Liver (tissue), 9 donors: Measurements from ENCODE around the gene ARMC9. TPM values are rescaled to one million over a fixed set of nuclear protein-coding genes. Genes with fewer than 3 reads are reported as not detected.

Experiments
- DNase-seq: peaks from one replicate; pipeline ENCODE4 v3.0.0-alpha.2; 2017; ENCODE audit warnings: low spot score
- H3K27ac ChIP-seq, 2 donors: one replicate each; pipeline ENCODE4 v1.7.0; 2013; ENCODE audit warnings: inconsistent platforms in 2 of 2, low read length in 2 of 2, control low read depth in 1 of 2, low read depth in 1 of 2, mild to moderate bottlenecking in 1 of 2
- H3K27me3 ChIP-seq, 4 donors: one replicate each; pipeline versions ENCODE4 v1.6.1 to v1.7.0; 2013; ENCODE audit warnings: low read length in 3 of 4, inconsistent platforms in 1 of 4, mild to moderate bottlenecking in 1 of 4, moderate library complexity in 1 of 4; ENCODE audit not compliant: control insufficient read depth in 4 of 4, insufficient read depth in 4 of 4
- H3K36me3 ChIP-seq, 4 donors: one replicate each; pipeline versions ENCODE4 v1.6.1 to v1.7.0; 2013; ENCODE audit warnings: low read length in 3 of 4, mild to moderate bottlenecking in 3 of 4, low read depth in 1 of 4, moderate library complexity in 1 of 4; ENCODE audit not compliant: control insufficient read depth in 4 of 4, insufficient read depth in 3 of 4
- H3K4me1 ChIP-seq, 4 donors: one replicate each; pipeline versions ENCODE4 v1.6.1 to v1.7.0; 2013; ENCODE audit warnings: low read length in 3 of 4, mild to moderate bottlenecking in 3 of 4, moderate library complexity in 1 of 4; ENCODE audit not compliant: control insufficient read depth in 4 of 4, insufficient read depth in 4 of 4
- H3K4me3 ChIP-seq, 3 donors: one replicate each; pipeline versions ENCODE4 v1.6.1 to v1.7.0; 2013; ENCODE audit warnings: low read length in 3 of 3, control low read depth in 1 of 3, low read depth in 1 of 3, mild to moderate bottlenecking in 1 of 3
- H3K9ac ChIP-seq, 2 donors: one replicate each; pipeline ENCODE4 v1.7.0; 2013; ENCODE audit warnings: low read length in 2 of 2, mild to moderate bottlenecking in 2 of 2, moderate library complexity in 2 of 2, control low read depth in 1 of 2, low read depth in 1 of 2
- H3K9me3 ChIP-seq, 4 donors: one replicate each; pipeline versions ENCODE4 v1.6.1 to v1.7.0; 2013; ENCODE audit warnings: low read length in 3 of 4; ENCODE audit not compliant: control insufficient read depth in 4 of 4
- EGR1 ChIP-seq, 2 donors: IDR thresholded peaks; 2 replicates each; pipeline ENCODE4 v1.6.1; 2016 to 2018; ENCODE audit warnings: antibody characterized with exemption in 2 of 2, low read depth in 2 of 2
- FOXA1 ChIP-seq: IDR thresholded peaks from 2 replicates; pipeline ENCODE4 v1.6.1; 2016; ENCODE audit warnings: antibody characterized with exemption
- FOXA2 ChIP-seq: IDR thresholded peaks from 2 replicates; pipeline ENCODE4 v1.6.1; 2016; ENCODE audit warnings: antibody characterized with exemption
- GABPA ChIP-seq, 2 donors: IDR thresholded peaks in 1 of 2; conservative IDR thresholded peaks in 1 of 2; 2 replicates each; pipeline ENCODE4 v1.6.1; 2016; ENCODE audit warnings: antibody characterized with exemption in 2 of 2, mild to moderate bottlenecking in 1 of 2, moderate library complexity in 1 of 2
- HNF4A ChIP-seq, 2 donors: conservative IDR thresholded peaks; 2 replicates each; pipeline ENCODE4 v1.6.1; 2016; ENCODE audit warnings: antibody characterized with exemption in 2 of 2, mild to moderate bottlenecking in 2 of 2
- HNF4G ChIP-seq: IDR thresholded peaks from 2 replicates; pipeline ENCODE4 v1.6.1; 2016; ENCODE audit warnings: antibody characterized with exemption
- JUND ChIP-seq, 2 donors: IDR thresholded peaks; 2 replicates each; pipeline ENCODE4 v1.6.1; 2016; ENCODE audit warnings: antibody characterized with exemption in 2 of 2
- NR2F2 ChIP-seq: IDR thresholded peaks from 2 replicates; pipeline ENCODE4 v1.6.1; 2016; ENCODE audit warnings: antibody characterized with exemption
- RAD21 ChIP-seq, 2 donors: IDR thresholded peaks; 2 replicates each; pipeline ENCODE4 v1.6.1; 2016; ENCODE audit warnings: antibody characterized with exemption in 2 of 2, mild to moderate bottlenecking in 2 of 2
- RXRA ChIP-seq, 2 donors: IDR thresholded peaks; 2 replicates each; pipeline ENCODE4 v1.6.1; 2017 to 2018; ENCODE audit warnings: antibody characterized with exemption in 2 of 2, mild to moderate bottlenecking in 1 of 2
- SP1 ChIP-seq: IDR thresholded peaks from 2 replicates; pipeline ENCODE4 v1.6.1; 2018; ENCODE audit warnings: antibody characterized with exemption, mild to moderate bottlenecking
- TAF1 ChIP-seq: conservative IDR thresholded peaks from 2 replicates; pipeline ENCODE4 v1.6.1; 2016; ENCODE audit warnings: antibody characterized with exemption, mild to moderate bottlenecking
- YY1 ChIP-seq: IDR thresholded peaks from 2 replicates; pipeline ENCODE4 v1.6.1; 2016; ENCODE audit warnings: antibody characterized with exemption, mild to moderate bottlenecking
- WGBS: extraction: QIAGEN DNeasy Blood & Tissue Kit; methylation state at CpG from one replicate; pipeline ENCODE4 v1.1.7; 2013; 5-methylcytosine and 5-hydroxymethylcytosine counted together
- polyA plus RNA-seq, 2 donors: library from polyadenylated mRNA; stranded (reverse) in 1 of 2; unstranded in 1 of 2; fragments of 200-250 nt in 1 of 2; fragments of >200 nt in 1 of 2; fragmentation: Nextera tagmentation in 1 of 2; extraction: Ambion mirVana in 1 of 2; gene quantifications; one replicate each; pipeline versions ENCODE4 v1.2.1 to v1.2.3, GENCODE V29; 2013 to 2015
- total RNA-seq, 2 donors: library from RNA; depleted of rRNA; stranded (reverse); fragments of >200 nt; gene quantifications; one replicate each; pipeline ENCODE4 v1.2.3, GENCODE V29; 2014
- TF ChIP-seq, protein P1 (sequence below): IDR thresholded peaks from 2 replicates; pipeline ENCODE4 v1.6.1; 2016; ENCODE audit warnings: antibody characterized with exemption
- TF ChIP-seq, protein P2 (sequence below): fragments of 150-350 bp; IDR thresholded peaks from 2 replicates; pipeline ENCODE4 v1.5.1; 2017; ENCODE audit warnings: improper control_type of control experiment, low read depth, low read length; ENCODE audit not compliant: missing input control
- TF ChIP-seq, protein P3 (sequence below): IDR thresholded peaks from 2 replicates; pipeline ENCODE4 v1.6.1; 2016; ENCODE audit warnings: antibody characterized with exemption
- TF ChIP-seq, protein P4 (sequence below): IDR thresholded peaks from 2 replicates; pipeline ENCODE4 v1.6.1; 2016; ENCODE audit warnings: antibody characterized with exemption
- donor health status: healthy.
- donor health status: healthy.
- donor health status: healthy.
- donor health status: healthy.
- donor health status: healthy.

The ARMC9 gene
- total and polyA plus RNA-seq, 4 donors: 1.1 to 2.3 (median 1.8) TPM

DNA sequence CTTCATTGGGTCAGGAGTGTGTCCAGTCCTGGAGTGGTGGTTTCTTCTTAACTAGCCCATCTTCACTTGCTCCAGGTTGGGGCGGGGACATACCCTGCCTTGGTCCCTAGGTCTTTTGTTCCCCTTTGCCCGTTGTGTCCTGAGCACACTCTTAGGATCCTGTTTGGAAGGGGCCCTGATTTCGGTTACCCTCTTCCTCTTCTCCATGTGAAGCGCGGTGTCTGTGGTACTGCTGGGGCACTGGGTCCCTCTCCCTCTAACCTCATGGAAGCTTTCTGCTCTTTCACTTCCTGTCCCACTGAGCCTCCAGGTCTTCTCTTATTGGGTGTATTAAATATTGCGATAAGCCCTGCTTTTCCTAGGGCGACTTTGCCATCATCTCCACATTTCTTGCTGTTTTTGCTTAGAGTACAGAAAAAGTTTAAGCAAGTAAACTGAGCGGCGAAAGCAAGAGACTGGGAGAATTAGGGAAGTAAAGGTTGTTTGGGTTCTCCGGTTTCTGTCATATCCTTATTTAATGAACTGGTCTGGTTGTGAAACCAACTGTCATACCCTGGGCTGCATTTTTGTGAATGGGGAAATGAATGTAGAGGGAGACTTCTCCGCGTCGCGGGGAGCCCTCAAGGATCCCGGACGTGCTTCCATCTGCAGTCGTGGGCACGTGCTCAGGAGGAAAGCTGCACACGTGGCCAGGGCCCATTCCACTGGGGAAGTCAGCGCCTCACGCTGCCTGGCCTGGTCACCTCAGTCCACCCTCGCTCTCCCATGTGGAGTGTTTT is 123.3 kb downstream of the ARMC9 start:
- no peaks in the 10 kb centered on the region for H3K36me3 ChIP-seq
- no peaks in the 10 kb centered on the region for H3K9me3 ChIP-seq
- no peaks in the 10 kb centered on the region for H3K4me1 ChIP-seq
- 83% methylated on average over 22 of the region's 22 CpGs for WGBS
- H3K4me3 ChIP-seq: no peak overlapping the region
- DNase-seq: no peak
- H3K9ac ChIP-seq: no peak overlapping the region
- no peaks in the 10 kb centered on the region for H3K27me3 ChIP-seq
- H3K27ac ChIP-seq: no peak overlapping the region
- TF ChIP-seq FOXA1 (no peak), RAD21 (IDR thresholded peaks at IDR 0.05) (no peak), JUND (IDR thresholded peaks at IDR 0.05) (no peak), EGR1 (IDR thresholded peaks at IDR 0.05; ENCODE audit: low read depth in 2 of 2) (no peak), HNF4A (conservative IDR thresholded peaks at IDR 0.05) (no peak), GABPA (IDR thresholded peaks at IDR 0.05 in 1 of 2, conservative IDR thresholded peaks at IDR 0.05 in 1 of 2) (no peak), YY1 (no peak), RXRA (IDR thresholded peaks at IDR 0.05) (no peak), FOXA2 (no peak), TAF1 (no peak)
- TF ChIP-seq, protein P1, sequence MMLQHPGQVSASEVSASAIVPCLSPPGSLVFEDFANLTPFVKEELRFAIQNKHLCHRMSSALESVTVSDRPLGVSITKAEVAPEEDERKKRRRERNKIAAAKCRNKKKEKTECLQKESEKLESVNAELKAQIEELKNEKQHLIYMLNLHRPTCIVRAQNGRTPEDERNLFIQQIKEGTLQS: no peak
- TF ChIP-seq, protein P2, sequence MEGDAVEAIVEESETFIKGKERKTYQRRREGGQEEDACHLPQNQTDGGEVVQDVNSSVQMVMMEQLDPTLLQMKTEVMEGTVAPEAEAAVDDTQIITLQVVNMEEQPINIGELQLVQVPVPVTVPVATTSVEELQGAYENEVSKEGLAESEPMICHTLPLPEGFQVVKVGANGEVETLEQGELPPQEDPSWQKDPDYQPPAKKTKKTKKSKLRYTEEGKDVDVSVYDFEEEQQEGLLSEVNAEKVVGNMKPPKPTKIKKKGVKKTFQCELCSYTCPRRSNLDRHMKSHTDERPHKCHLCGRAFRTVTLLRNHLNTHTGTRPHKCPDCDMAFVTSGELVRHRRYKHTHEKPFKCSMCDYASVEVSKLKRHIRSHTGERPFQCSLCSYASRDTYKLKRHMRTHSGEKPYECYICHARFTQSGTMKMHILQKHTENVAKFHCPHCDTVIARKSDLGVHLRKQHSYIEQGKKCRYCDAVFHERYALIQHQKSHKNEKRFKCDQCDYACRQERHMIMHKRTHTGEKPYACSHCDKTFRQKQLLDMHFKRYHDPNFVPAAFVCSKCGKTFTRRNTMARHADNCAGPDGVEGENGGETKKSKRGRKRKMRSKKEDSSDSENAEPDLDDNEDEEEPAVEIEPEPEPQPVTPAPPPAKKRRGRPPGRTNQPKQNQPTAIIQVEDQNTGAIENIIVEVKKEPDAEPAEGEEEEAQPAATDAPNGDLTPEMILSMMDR: no peak
- TF ChIP-seq, protein P3, sequence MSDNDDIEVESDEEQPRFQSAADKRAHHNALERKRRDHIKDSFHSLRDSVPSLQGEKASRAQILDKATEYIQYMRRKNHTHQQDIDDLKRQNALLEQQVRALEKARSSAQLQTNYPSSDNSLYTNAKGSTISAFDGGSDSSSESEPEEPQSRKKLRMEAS: no peak
- TF ChIP-seq, protein P4, sequence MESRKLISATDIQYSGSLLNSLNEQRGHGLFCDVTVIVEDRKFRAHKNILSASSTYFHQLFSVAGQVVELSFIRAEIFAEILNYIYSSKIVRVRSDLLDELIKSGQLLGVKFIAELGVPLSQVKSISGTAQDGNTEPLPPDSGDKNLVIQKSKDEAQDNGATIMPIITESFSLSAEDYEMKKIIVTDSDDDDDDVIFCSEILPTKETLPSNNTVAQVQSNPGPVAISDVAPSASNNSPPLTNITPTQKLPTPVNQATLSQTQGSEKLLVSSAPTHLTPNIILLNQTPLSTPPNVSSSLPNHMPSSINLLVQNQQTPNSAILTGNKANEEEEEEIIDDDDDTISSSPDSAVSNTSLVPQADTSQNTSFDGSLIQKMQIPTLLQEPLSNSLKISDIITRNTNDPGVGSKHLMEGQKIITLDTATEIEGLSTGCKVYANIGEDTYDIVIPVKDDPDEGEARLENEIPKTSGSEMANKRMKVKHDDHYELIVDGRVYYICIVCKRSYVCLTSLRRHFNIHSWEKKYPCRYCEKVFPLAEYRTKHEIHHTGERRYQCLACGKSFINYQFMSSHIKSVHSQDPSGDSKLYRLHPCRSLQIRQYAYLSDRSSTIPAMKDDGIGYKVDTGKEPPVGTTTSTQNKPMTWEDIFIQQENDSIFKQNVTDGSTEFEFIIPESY: no peak

DNA sequence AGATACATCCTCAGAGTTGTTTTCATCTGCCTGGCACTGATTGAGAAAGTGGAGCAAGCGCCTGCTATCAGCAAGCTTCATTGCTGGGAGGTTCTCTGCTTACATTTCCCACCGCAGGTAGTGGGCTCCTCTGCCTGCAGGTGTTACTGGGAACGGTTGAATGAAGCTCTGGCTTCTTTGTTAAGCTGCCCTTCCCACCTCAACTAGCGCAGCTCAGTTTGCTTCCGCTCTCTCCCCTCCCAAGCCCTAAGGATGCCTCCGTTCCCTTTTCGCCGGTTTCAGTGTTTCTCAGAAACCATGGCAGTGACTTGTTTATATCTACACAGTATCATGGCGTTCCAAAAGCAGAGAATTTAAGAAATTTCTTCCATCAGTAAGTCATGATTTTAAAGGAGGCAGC is 124.9 kb downstream of the ARMC9 start:
- Histone ChIP-seq H3K36me3 (no peaks in the 10 kb centered on the region), H3K4me3 (no peak overlapping the region), H3K9me3 (no peaks in the 10 kb centered on the region), H3K9ac (no peak overlapping the region), H3K27me3 (no peaks in the 10 kb centered on the region), H3K27ac (no peak overlapping the region), H3K4me1 (no peaks in the 10 kb centered on the region)
- WGBS: 86% methylated on average over 9 of the region's 9 CpGs
- TF ChIP-seq SP1: no peak
- no peak for TF ChIP-seq HNF4G
- no peak for TF ChIP-seq RXRA (IDR thresholded peaks at IDR 0.05)
- TF ChIP-seq NR2F2: no peak
- TF ChIP-seq HNF4A (conservative IDR thresholded peaks at IDR 0.05): no peak
- TF ChIP-seq, protein P3: no peak
- no peak for TF ChIP-seq RAD21 (IDR thresholded peaks at IDR 0.05)
- TF ChIP-seq FOXA2: no peak
- DNase-seq: no peak
